IPS-18a (cell line): ENCODE data around the gene HSPA4.
"Not testable (repeated sequence)": the region's sequence is repeated elsewhere in the genome, so short reads cannot be mapped to it uniquely, and the experiment has no call there.

Experiments
- H3K27ac ChIP-seq: one replicate; pipeline ENCODE4 v1.5.1; 2013; ENCODE audit warnings: low read length
- H3K27me3 ChIP-seq: one replicate; pipeline ENCODE4 v1.6.1; 2013; ENCODE audit warnings: mild to moderate bottlenecking, low read length; ENCODE audit not compliant: control insufficient read depth, insufficient read depth
- H3K36me3 ChIP-seq: one replicate; pipeline ENCODE4 v1.6.1; 2013; ENCODE audit warnings: low read depth, low read length; ENCODE audit not compliant: control insufficient read depth
- H3K4me1 ChIP-seq: one replicate; pipeline ENCODE4 v1.6.1; 2013; ENCODE audit warnings: low read depth, low read length; ENCODE audit not compliant: control insufficient read depth
- H3K4me3 ChIP-seq: one replicate; pipeline ENCODE4 v1.5.1; 2013; ENCODE audit warnings: low read length
- H3K9ac ChIP-seq: one replicate; pipeline ENCODE4 v1.6.1; 2013; ENCODE audit warnings: mild to moderate bottlenecking, low read length, moderate library complexity
- H3K9me3 ChIP-seq: one replicate; pipeline ENCODE4 v1.6.1; 2013; ENCODE audit warnings: low read depth, low read length; ENCODE audit not compliant: control insufficient read depth

The HSPA4 gene

GRCh38 chr5:133075572-133076536, 24.0 kb downstream of the HSPA4 start:
- Histone ChIP-seq H3K4me1 (peaks cover 4% of the 10 kb centered on the region), H3K36me3 (peaks cover 61% of the 10 kb centered on the region), H3K4me3 (no peak overlapping the region), H3K9ac (no peak overlapping the region), H3K27ac (no peak overlapping the region), H3K27me3 (no peaks in the 10 kb centered on the region), H3K9me3 (no peaks in the 10 kb centered on the region)

- H3K9me3 ChIP-seq = no peaks in the 10 kb centered on the region
- no peak overlapping the region for H3K4me3 ChIP-seq
- H3K9ac ChIP-seq = no peak overlapping the region
- H3K4me1 ChIP-seq = no peaks in the 10 kb centered on the region
- no peaks in the 10 kb centered on the region for H3K27me3 ChIP-seq
- no peak overlapping the region for H3K27ac ChIP-seq
- H3K36me3 ChIP-seq = peaks cover 45% of the 10 kb centered on the region
These were observed 27.2 kb downstream of the HSPA4 start for GRCh38 chr5:133079048-133079447.

DNA sequence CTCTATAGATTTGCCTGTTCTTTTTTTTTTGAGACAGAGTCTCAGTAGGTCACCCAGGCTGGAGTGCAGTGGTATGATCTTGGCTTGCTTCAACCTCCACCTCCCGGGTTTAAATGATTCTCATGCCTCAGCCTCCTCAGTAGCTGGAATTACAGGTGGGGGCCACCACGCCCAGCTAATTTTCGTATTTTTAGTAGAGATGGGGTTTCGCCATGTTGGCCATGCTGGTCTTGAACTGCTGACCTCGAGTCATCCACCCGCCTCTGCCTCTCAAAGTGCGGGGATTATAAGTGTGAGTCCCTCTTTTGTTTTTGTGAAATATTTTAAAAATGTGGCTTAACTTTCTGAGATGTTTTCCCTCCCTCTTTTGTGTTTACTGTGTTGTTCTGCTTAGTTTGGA, 29.2 kb downstream of the HSPA4 start:
- Histone ChIP-seq H3K36me3 (peaks cover 46% of the 10 kb centered on the region), H3K9me3 (no peaks in the 10 kb centered on the region), H3K27ac (no peak overlapping the region), H3K27me3 (no peaks in the 10 kb centered on the region), H3K9ac (no peak overlapping the region), H3K4me1 (no peaks in the 10 kb centered on the region), H3K4me3 (no peak overlapping the region)

DNA sequence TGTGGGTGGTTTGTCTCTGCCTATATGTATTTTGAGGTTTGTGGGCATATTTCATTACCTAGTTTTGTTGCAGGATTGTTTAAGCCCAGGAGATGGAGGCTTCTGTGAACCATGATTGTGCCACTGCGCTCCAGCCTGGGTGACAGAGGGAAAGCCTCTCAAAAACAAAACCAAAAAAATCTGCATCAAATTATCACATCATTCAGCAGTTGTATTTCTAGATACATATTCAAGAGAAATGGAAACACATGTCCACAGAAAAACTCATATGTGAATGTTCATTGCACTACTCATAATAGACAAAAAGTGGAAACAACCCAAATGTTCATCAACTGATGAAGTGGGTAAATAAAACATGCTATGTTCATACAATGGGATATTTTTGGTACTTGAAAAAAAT, 29.9 kb downstream of the HSPA4 start:
- no peak overlapping the region for H3K27ac ChIP-seq
- H3K4me1 ChIP-seq = no peaks in the 10 kb centered on the region
- H3K9me3 ChIP-seq = no peaks in the 10 kb centered on the region
- no peak overlapping the region for H3K9ac ChIP-seq
- H3K27me3 ChIP-seq = no peaks in the 10 kb centered on the region
- H3K36me3 ChIP-seq = peaks cover 46% of the 10 kb centered on the region
- H3K4me3 ChIP-seq = no peak overlapping the region

- no peak overlapping the region for H3K4me3 ChIP-seq
- peaks cover 46% of the 10 kb centered on the region for H3K36me3 ChIP-seq
- no peak overlapping the region for H3K27ac ChIP-seq
These were observed 30.3 kb downstream of the HSPA4 start for GRCh38 chr5:133082128-133082527.

GRCh38 chr5:133083901-133084300, 32.1 kb downstream of the HSPA4 start:
- Histone ChIP-seq H3K4me3 (no peak overlapping the region), H3K9ac (no peak overlapping the region), H3K27me3 (no peaks in the 10 kb centered on the region), H3K27ac (no peak overlapping the region), H3K4me1 (no peaks in the 10 kb centered on the region), H3K36me3 (peaks cover 55% of the 10 kb centered on the region), H3K9me3 (no peaks in the 10 kb centered on the region)

More at GRCh38 chr5:133082128-133082527, 30.3 kb downstream of the HSPA4 start:
- Histone ChIP-seq H3K27me3 (no peaks in the 10 kb centered on the region), H3K4me1 (no peaks in the 10 kb centered on the region), H3K9me3 (no peaks in the 10 kb centered on the region), H3K9ac (no peak overlapping the region)

GRCh38 chr5:133085171-133085570, 33.4 kb downstream of the HSPA4 start:
- not testable (repeated sequence) for H3K27me3 ChIP-seq, H3K4me1 ChIP-seq, H3K9ac ChIP-seq, H3K27ac ChIP-seq, H3K4me3 ChIP-seq, H3K9me3 ChIP-seq
- H3K36me3 ChIP-seq = peaks cover 68% of the 10 kb centered on the region

GRCh38 chr5:133086366-133086875, 34.6 kb downstream of the HSPA4 start:
- Histone ChIP-seq H3K9me3 (no peaks in the 10 kb centered on the region), H3K4me1 (no peaks in the 10 kb centered on the region), H3K27ac (no peak overlapping the region), H3K9ac (no peak overlapping the region), H3K36me3 (peaks cover 77% of the 10 kb centered on the region), H3K27me3 (no peaks in the 10 kb centered on the region), H3K4me3 (no peak overlapping the region)

GRCh38 chr5:133088064-133088463, 36.3 kb downstream of the HSPA4 start:
- Histone ChIP-seq H3K27ac (no peak overlapping the region), H3K9ac (no peak overlapping the region), H3K36me3 (peaks cover 86% of the 10 kb centered on the region), H3K4me1 (no peaks in the 10 kb centered on the region), H3K27me3 (no peaks in the 10 kb centered on the region), H3K9me3 (no peaks in the 10 kb centered on the region), H3K4me3 (no peak overlapping the region)

GRCh38 chr5:133091034-133091433, 39.2 kb downstream of the HSPA4 start:
- H3K9me3 ChIP-seq = no peaks in the 10 kb centered on the region
- no peaks in the 10 kb centered on the region for H3K4me1 ChIP-seq
- H3K4me3 ChIP-seq = no peak overlapping the region
- no peak overlapping the region for H3K27ac ChIP-seq
- H3K27me3 ChIP-seq = no peaks in the 10 kb centered on the region
- no peak overlapping the region for H3K9ac ChIP-seq
- H3K36me3 ChIP-seq = peaks cover 92% of the 10 kb centered on the region

DNA sequence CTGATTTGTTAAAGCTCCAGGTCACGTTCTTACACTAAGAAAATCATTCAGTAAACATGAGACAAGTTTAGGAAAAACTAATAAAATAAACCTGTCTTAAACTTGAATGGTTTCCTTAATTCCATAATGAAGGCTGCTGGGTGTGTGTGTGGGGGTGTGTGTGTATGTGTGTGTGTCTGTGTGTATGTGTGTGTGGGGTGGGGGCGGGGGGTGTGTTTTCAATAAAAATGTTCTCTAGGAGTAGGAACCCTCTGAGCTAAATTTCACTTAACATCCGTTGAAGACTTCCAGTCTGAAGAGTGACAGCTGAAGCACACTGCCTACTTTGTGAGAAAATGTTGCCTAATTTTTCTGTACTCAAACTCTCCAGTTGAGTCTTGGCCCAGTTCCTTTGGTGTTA, 54.5 kb downstream of the HSPA4 start:
- Histone ChIP-seq H3K27me3 (peaks cover 1% of the 10 kb centered on the region), H3K4me3 (no peak overlapping the region), H3K9ac (no peak overlapping the region), H3K27ac (no peak overlapping the region), H3K36me3 (peaks cover 39% of the 10 kb centered on the region), H3K9me3 (no peaks in the 10 kb centered on the region), H3K4me1 (no peaks in the 10 kb centered on the region)
